Nephron progenitor cell (in vitro differentiated cells): ENCODE measurements around the gene PLD1.
A peak's percentile ranks its signal among the peaks of the same experiment; 100 is the strongest.

Source experiments
- DNase-seq: peaks from one replicate; pipeline ENCODE4 v3.0.0; 2021
- H3K27ac Mint-ChIP-seq: 2 replicates; pipeline ENCODE4 v1.8.0; 2021; ENCODE audit warnings: mild to moderate bottlenecking, moderate library complexity, mixed read lengths
- H3K27me3 Mint-ChIP-seq: 2 replicates; pipeline ENCODE4 v1.8.0; 2021; ENCODE audit warnings: mild to moderate bottlenecking, low read depth, mixed read lengths; ENCODE audit not compliant: poor library complexity
- H3K36me3 Mint-ChIP-seq: 2 replicates; pipeline ENCODE4 v1.8.0; 2021; ENCODE audit warnings: low read depth, mixed read lengths
- H3K4me1 Mint-ChIP-seq: 2 replicates; pipeline ENCODE4 v1.8.0; 2021; ENCODE audit warnings: mixed read lengths
- H3K4me3 Mint-ChIP-seq: 2 replicates; pipeline ENCODE4 v1.8.0; 2021; ENCODE audit warnings: mild to moderate bottlenecking, moderate library complexity, mixed read lengths
- H3K9me3 Mint-ChIP-seq: 2 replicates; pipeline ENCODE4 v1.8.0; 2021; ENCODE audit warnings: mild to moderate bottlenecking, moderate library complexity, mixed read lengths
- CTCF ChIP-seq: fragments of 200-600 bp; sonication (generic); IDR thresholded peaks from 2 replicates; pipeline ENCODE4 v1.5.0; 2021; ENCODE audit warnings: antibody characterized with exemption

The PLD1 gene

DNA sequence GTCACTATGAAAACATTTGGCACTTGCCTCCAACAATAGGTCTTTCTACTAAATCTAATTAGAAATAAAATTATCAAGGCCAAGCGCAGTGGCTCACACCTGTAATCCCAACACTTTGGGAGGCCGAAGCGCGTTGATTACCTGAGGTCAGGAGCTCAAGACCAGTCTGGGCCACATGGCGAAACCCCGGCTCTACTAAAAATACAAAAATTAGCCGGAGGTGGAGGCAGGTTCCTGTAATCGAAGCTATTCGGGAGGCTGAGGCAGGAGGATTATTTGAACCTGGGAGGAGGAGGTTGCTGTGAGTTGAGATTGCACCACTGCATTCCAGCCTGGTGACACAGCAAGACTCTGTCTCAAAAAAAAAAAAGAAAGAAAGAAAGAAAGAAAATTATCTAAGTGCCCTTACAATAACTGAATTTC is 1.6 kb upstream of the PLD1 start:
- Mint-ChIP-seq H3K4me3 (no peak overlapping the region), H3K36me3 (peaks cover 3% of the 10 kb centered on the region), H3K9me3 (peaks cover 8% of the 10 kb centered on the region), H3K27ac (no peak overlapping the region), H3K4me1 (peaks cover 11% of the 10 kb centered on the region), H3K27me3 (peaks cover 48% of the 10 kb centered on the region)
- TF ChIP-seq CTCF: no peak
- DNase-seq: no peak

DNA sequence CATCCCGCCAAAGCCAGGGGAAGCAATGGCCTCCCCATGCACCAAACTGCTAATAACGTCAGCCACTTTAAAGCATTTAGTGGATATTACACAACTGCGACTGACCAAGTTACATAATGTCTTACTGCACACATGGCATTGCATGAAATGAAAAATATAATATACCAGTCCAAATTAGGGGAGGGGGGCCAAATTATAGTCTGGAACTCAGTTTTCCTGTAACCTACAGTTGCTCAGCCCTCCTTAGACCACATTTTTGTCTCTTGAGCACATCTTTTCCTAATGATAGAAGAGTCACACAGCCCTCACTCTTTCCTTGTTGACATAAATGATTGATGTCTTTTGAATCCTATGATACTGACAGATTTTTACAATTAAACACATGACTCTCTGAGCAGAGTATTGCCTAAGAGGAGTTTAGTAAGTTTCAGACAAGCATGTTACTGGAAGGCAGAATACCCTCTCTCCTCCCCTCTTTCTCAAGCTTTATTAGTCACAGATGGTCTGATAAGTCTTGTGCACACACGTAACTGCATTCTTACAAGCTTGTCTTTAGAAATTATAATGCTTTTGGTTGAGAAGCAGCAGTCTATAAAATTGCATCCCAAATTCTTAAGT is 1.1 kb upstream of the PLD1 start:
- Mint-ChIP-seq H3K9me3 (peaks cover 8% of the 10 kb centered on the region), H3K27ac (no peak overlapping the region)

GRCh38 chr3:171810629-171811294 is 479 bp upstream of the PLD1 start:
- no peak for DNase-seq
- Mint-ChIP-seq H3K9me3 (peaks cover 4% of the 10 kb centered on the region), H3K27ac (no peak overlapping the region), H3K36me3 (peaks cover 3% of the 10 kb centered on the region), H3K27me3 (peaks cover 48% of the 10 kb centered on the region), H3K4me3 (peak overlapping the region; percentile 88), H3K4me1 (peaks cover 11% of the 10 kb centered on the region)
- TF ChIP-seq CTCF: no peak

More for the DNA sequence above, 1.1 kb upstream of the PLD1 start:
- no peak for DNase-seq
- Mint-ChIP-seq H3K4me3 (peak overlapping the region; percentile 88), H3K36me3 (peaks cover 3% of the 10 kb centered on the region), H3K4me1 (peaks cover 11% of the 10 kb centered on the region), H3K27me3 (peaks cover 48% of the 10 kb centered on the region)
- TF ChIP-seq CTCF: no peak

- no peak for DNase-seq
- Mint-ChIP-seq H3K27me3 (peaks cover 46% of the 10 kb centered on the region), H3K27ac (no peak overlapping the region), H3K36me3 (peaks cover 3% of the 10 kb centered on the region), H3K9me3 (no peaks in the 10 kb centered on the region), H3K4me3 (peak overlapping the region; percentile 88), H3K4me1 (peaks cover 11% of the 10 kb centered on the region)
- no peak for TF ChIP-seq CTCF
These were observed 747 bp downstream of the PLD1 start for GRCh38 chr3:171809611-171809860.

DNA sequence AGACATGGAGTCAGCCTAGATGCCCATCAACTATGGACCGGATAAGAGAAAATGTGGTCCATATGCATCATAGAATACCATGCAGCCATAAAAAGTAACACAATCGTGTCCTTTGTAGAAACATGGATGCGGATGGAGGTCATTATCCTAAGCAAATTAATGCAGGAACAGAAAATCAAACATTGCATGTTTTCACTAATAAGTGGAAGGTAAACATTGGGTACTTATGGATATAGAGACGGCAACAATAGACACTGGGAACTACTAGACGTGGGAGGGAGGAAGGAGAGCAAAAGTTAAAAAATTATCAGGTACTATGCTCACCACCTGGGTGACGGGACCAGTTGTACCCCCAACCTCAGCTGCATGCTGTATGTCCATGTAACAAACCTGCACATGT is 2.5 kb downstream of the PLD1 start:
- Mint-ChIP-seq H3K9me3 (no peaks in the 10 kb centered on the region), H3K4me3 (peak overlapping the region; percentile 21), H3K27ac (no peak overlapping the region), H3K27me3 (peaks cover 35% of the 10 kb centered on the region), H3K36me3 (peaks cover 3% of the 10 kb centered on the region), H3K4me1 (peaks cover 11% of the 10 kb centered on the region)
- no peak for DNase-seq
- no peak for TF ChIP-seq CTCF

GRCh38 chr3:171807129-171807675 is 3.1 kb downstream of the PLD1 start:
- no peak for TF ChIP-seq CTCF

More at GRCh38 chr3:171807129-171807675, 3.1 kb downstream of the PLD1 start:
- Mint-ChIP-seq H3K27ac (no peak overlapping the region), H3K4me3 (no peak overlapping the region), H3K27me3 (peaks cover 37% of the 10 kb centered on the region), H3K36me3 (peaks cover 3% of the 10 kb centered on the region), H3K4me1 (peaks cover 11% of the 10 kb centered on the region), H3K9me3 (no peaks in the 10 kb centered on the region)
- DNase-seq: no peak
